Esophagus muscularis mucosa (tissue), 4 donors: ENCODE data around the gene TNF. TPM values are rescaled to one million over a fixed set of nuclear protein-coding genes. Genes with fewer than 3 reads are reported as not detected.

Experiments used
- DNase-seq: peaks from one replicate; pipeline ENCODE4 v3.0.0-alpha.2; 2017; ENCODE audit errors: extremely low spot score
- H3K27ac ChIP-seq, 4 donors: fragments of 200-600 bp; sonication (generic); replicated peaks in 1 of 4; 1 replicate in 3 of 4; 2 replicates in 1 of 4; pipeline ENCODE4 v1.5.1; 2016 to 2019; ENCODE audit warnings: mild to moderate bottlenecking in 1 of 4
- H3K27me3 ChIP-seq, 4 donors: fragments of 200-600 bp; sonication (generic); one replicate each; pipeline versions ENCODE4 v1.5.1 to v1.6.0; 2016 to 2019
- H3K36me3 ChIP-seq, 4 donors: fragments of 200-600 bp; sonication (generic); one replicate each; pipeline ENCODE4 v1.5.1; 2016 to 2019
- H3K4me1 ChIP-seq, 4 donors: fragments of 200-600 bp; sonication (generic); one replicate each; pipeline ENCODE4 v1.5.1; 2016 to 2019
- H3K4me3 ChIP-seq, 4 donors: fragments of 200-600 bp; sonication (generic); 1 replicate in 2 of 4; 2 replicates in 2 of 4; pipeline ENCODE4 v1.5.1; 2016 to 2019; ENCODE audit warnings: mild to moderate bottlenecking in 4 of 4, moderate library complexity in 1 of 4
- H3K9me3 ChIP-seq, 4 donors: fragments of 200-600 bp; sonication (generic); 1 replicate in 3 of 4; 2 replicates in 1 of 4; pipeline ENCODE4 v1.5.1; 2016 to 2019
- CTCF ChIP-seq, 3 experiments: fragments of 200-600 bp in 2 of 3; fragments of 450-650 bp in 1 of 3; sonication (generic) in 2 of 3; IDR thresholded peaks; one replicate each; pipeline ENCODE4 v1.5.1; 2017 to 2019; ENCODE audit warnings: antibody characterized with exemption in 3 of 3, mild to moderate bottlenecking in 2 of 3, moderate library complexity in 1 of 3
- EP300 ChIP-seq: sonication (generic); formaldehyde crosslinking; IDR thresholded peaks from one replicate; pipeline ENCODE4 v1.6.1; 2017; ENCODE audit warnings: antibody characterized with exemption
- POLR2A ChIP-seq: fragments of 450-650 bp; IDR thresholded peaks from one replicate; pipeline ENCODE4 v1.6.1; 2017; ENCODE audit warnings: antibody characterized with exemption, moderate library complexity, mild to moderate bottlenecking, low read depth
- POLR2AphosphoS5 ChIP-seq, 2 donors: sonication (generic); formaldehyde crosslinking; IDR thresholded peaks; one replicate each; pipeline ENCODE4 v1.6.1; 2017; ENCODE audit warnings: antibody characterized with exemption in 2 of 2
- WGBS: methylation state at CpG from one replicate; pipeline ENCODE4 v1.1.5; 2018; 5-methylcytosine and 5-hydroxymethylcytosine counted together
- intact Hi-C: fragments of 100-400 bp; cut with DNase I; formaldehyde crosslinking; loops from one replicate; pipeline ENCODE4 v1.15.1; 2023
- total RNA-seq, 4 donors: library from RNA; depleted of rRNA; stranded (reverse); fragments of >200 nt; gene quantifications; one replicate each; pipeline versions ENCODE4 v1.1.0 to v1.2.1, GENCODE V29; 2016

The TNF gene
- total RNA-seq, 4 donors from 2014 or later = 0.17 to 1.5 TPM; not detected in 2

GRCh38 chr6:31541658-31542521, 33.5 kb upstream of the TNF start, which contains the start of gene DDX39B:
DDX39B (minus strand) TSS chr6:31542003; CDS start chr6:31540532, 1,471 bp downstream.
- peak; percentile 98 for DNase-seq
- H3K36me3 ChIP-seq = peaks cover 20 to 36% (median 33%) of the 10 kb centered on the region in 4 donors
- TF ChIP-seq POLR2AphosphoS5 (IDR thresholded peaks at IDR 0.05) = peak; percentile 91 to 95
- no peak for TF ChIP-seq EP300
- peak; percentile 60 for TF ChIP-seq POLR2A
- no peak for TF ChIP-seq CTCF (IDR thresholded peaks at IDR 0.05)
- H3K4me1 ChIP-seq = peaks cover 37 to 64% (median 59%) of the 10 kb centered on the region in 4 donors
- peak within 1 kb of the TSS; percentile 86 to 98 (median 90) for H3K27ac ChIP-seq
- WGBS = 0% methylated on average over 38 of the region's 43 CpGs
- H3K27me3 ChIP-seq = no peaks in the 10 kb centered on the region
- intact Hi-C loops = loop anchor here (5.0 kb wide), 1 partner anchor 45 kb away; the partner anchor contains the start of gene MICB
- no peaks in the 10 kb centered on the region for H3K9me3 ChIP-seq
- peak within 1 kb of the TSS; percentile 63 to 82 (median 72) for H3K4me3 ChIP-seq

GRCh38 chr6:31543639-31544038, 31.7 kb upstream of the TNF start:
- intact Hi-C loops = loop anchor here (5.0 kb wide), 1 partner anchor 46 kb away; the partner anchor contains the start of gene MICB
- H3K9me3 ChIP-seq = no peaks in the 10 kb centered on the region
- H3K27me3 ChIP-seq = no peaks in the 10 kb centered on the region
- H3K4me3 ChIP-seq = no peak overlapping the region
- peaks cover 11 to 18% (median 17%) of the 10 kb centered on the region in 4 donors for H3K36me3 ChIP-seq
- TF ChIP-seq EP300 = no peak
- TF ChIP-seq POLR2A = no peak
- TF ChIP-seq POLR2AphosphoS5 (IDR thresholded peaks at IDR 0.05) = no peak
- TF ChIP-seq CTCF (IDR thresholded peaks at IDR 0.05) = no peak
- DNase-seq = no peak
- peak overlapping the region in 2 of 4 donors; percentile 86 to 91 for H3K27ac ChIP-seq
- 95% methylated on average over 6 of the region's 6 CpGs for WGBS
- peaks cover 41 to 60% (median 53%) of the 10 kb centered on the region in 4 donors for H3K4me1 ChIP-seq

- no peak for DNase-seq
- intact Hi-C loops = loop anchor here (5.0 kb wide), 2 partner anchors 38 to 47 kb away; partner anchors contain the start of genes LTB and MICB
- no peaks in the 10 kb centered on the region for H3K9me3 ChIP-seq
- no peak overlapping the region for H3K27ac ChIP-seq
- peaks cover 31 to 58% (median 52%) of the 10 kb centered on the region in 4 donors for H3K4me1 ChIP-seq
- TF ChIP-seq POLR2A (no peak), CTCF (IDR thresholded peaks at IDR 0.05) (no peak), EP300 (no peak), POLR2AphosphoS5 (IDR thresholded peaks at IDR 0.05) (no peak)
- H3K27me3 ChIP-seq = no peaks in the 10 kb centered on the region
- H3K4me3 ChIP-seq = no peak overlapping the region
- WGBS = 58% methylated on average over 2 of the region's 2 CpGs
- H3K36me3 ChIP-seq = peaks cover 4 to 17% (median 14%) of the 10 kb centered on the region in 4 donors
Measured at GRCh38 chr6:31544676-31545075, 30.7 kb upstream of the TNF start.

- TF ChIP-seq EP300 (no peak), POLR2A (no peak), POLR2AphosphoS5 (IDR thresholded peaks at IDR 0.05) (no peak), CTCF (IDR thresholded peaks at IDR 0.05) (no peak)
- Histone ChIP-seq H3K4me1 (peaks cover 25 to 56% (median 48%) of the 10 kb centered on the region in 4 donors), H3K4me3 (no peak overlapping the region), H3K36me3 (peaks cover 5 to 17% (median 10%) of the 10 kb centered on the region in 4 donors), H3K27me3 (no peaks in the 10 kb centered on the region), H3K9me3 (no peaks in the 10 kb centered on the region), H3K27ac (no peak overlapping the region)
- intact Hi-C loops = loop anchor here (5.0 kb wide), 1 partner anchor 37 kb away; the partner anchor contains the start of gene LTB
- 61% methylated on average over 7 of the region's 7 CpGs for WGBS
- DNase-seq = no peak
Measured at GRCh38 chr6:31545291-31545690, 30.1 kb upstream of the TNF start.
